BJ (cell line): ENCODE measurements around the gene CBX4. TPM values are rescaled to one million over a fixed set of nuclear protein-coding genes. Genes with fewer than 3 reads are reported as not detected.

Experiments used
- CTCF ChIA-PET: fragments of 350-600 bp; formaldehyde crosslinking; extraction: SDS; loops from one replicate; lab custom pipeline; 2021; ENCODE audit warnings: antibody characterized with exemption, inconsistent platforms; lab: Yijun Ruan, JAX
- POLR2A ChIA-PET: fragments of 300-600 bp; sonication (Branson Sonifier 250); formaldehyde crosslinking; extraction: SDS; loops from one replicate; lab custom pipeline; 2021; ENCODE audit warnings: antibody characterized with exemption; lab: Charles Lee
- DNase-seq: peaks from one replicate; pipeline ENCODE4 v3.0.0-alpha.2; 2011; ENCODE audit warnings: low read depth
- H3K27me3 ChIP-seq: 2 replicates; pipeline ENCODE4 v1.6.0; 2011; ENCODE audit warnings: low read length; ENCODE audit not compliant: control insufficient read depth, insufficient read depth
- H3K36me3 ChIP-seq: 2 replicates; pipeline ENCODE4 v1.5.1; 2011; ENCODE audit warnings: low read length; ENCODE audit not compliant: control insufficient read depth, insufficient read depth
- H3K4me3 ChIP-seq: 2 replicates; pipeline ENCODE4 v1.5.1; 2011; ENCODE audit warnings: low read depth, mild to moderate bottlenecking, control low read depth, low read length
- polyA plus RNA-seq: library from polyadenylated mRNA; depleted of rRNA; stranded (reverse); fragments of >200 nt; gene quantifications from 2 replicates; pipeline ENCODE4 v1.2.3, GENCODE V29; 2011
- TF ChIP-seq, protein P1 (sequence below): IDR thresholded peaks from 2 replicates; pipeline ENCODE4 v1.5.1; 2011; ENCODE audit warnings: low read depth, mild to moderate bottlenecking, control low read depth, inconsistent platforms, low read length, moderate library complexity; ENCODE audit not compliant: insufficient read depth

The CBX4 gene
- polyA plus RNA-seq, 1 experiment, result 10.4 TPM

DNA sequence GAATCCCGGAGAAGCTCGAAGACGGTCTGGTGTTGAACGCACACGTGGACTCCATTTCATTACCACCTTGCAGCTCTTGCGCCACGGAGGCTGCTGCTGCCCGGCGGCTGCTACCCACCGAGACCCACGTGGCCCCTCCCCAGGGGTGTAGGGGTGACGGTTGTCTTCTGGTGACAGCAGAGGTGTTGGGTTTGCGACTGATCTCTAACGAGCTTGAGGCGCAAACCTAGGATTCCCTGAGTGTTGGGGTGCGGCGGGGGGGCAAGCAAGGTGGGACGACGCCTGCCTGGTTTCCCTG, 1.7 kb upstream of the CBX4 start:
- ChIA-PET POLR2A (no interaction called here), CTCF (interaction anchor here (0.8 to 5.6 kb wide), 20 partner anchors 14 to 167 kb away, joined by 3 to 26 read pairs (median 4); partner anchors contain the start of gene CBX8)
- Histone ChIP-seq H3K36me3 (peaks cover 2% of the 10 kb centered on the region; the same call in 1 of the 2 replicates), H3K27me3 (peaks cover 25% of the 10 kb centered on the region), H3K4me3 (no peak overlapping the region)
- no peak for DNase-seq
- TF ChIP-seq, protein P1, sequence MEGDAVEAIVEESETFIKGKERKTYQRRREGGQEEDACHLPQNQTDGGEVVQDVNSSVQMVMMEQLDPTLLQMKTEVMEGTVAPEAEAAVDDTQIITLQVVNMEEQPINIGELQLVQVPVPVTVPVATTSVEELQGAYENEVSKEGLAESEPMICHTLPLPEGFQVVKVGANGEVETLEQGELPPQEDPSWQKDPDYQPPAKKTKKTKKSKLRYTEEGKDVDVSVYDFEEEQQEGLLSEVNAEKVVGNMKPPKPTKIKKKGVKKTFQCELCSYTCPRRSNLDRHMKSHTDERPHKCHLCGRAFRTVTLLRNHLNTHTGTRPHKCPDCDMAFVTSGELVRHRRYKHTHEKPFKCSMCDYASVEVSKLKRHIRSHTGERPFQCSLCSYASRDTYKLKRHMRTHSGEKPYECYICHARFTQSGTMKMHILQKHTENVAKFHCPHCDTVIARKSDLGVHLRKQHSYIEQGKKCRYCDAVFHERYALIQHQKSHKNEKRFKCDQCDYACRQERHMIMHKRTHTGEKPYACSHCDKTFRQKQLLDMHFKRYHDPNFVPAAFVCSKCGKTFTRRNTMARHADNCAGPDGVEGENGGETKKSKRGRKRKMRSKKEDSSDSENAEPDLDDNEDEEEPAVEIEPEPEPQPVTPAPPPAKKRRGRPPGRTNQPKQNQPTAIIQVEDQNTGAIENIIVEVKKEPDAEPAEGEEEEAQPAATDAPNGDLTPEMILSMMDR, result no peak

DNA sequence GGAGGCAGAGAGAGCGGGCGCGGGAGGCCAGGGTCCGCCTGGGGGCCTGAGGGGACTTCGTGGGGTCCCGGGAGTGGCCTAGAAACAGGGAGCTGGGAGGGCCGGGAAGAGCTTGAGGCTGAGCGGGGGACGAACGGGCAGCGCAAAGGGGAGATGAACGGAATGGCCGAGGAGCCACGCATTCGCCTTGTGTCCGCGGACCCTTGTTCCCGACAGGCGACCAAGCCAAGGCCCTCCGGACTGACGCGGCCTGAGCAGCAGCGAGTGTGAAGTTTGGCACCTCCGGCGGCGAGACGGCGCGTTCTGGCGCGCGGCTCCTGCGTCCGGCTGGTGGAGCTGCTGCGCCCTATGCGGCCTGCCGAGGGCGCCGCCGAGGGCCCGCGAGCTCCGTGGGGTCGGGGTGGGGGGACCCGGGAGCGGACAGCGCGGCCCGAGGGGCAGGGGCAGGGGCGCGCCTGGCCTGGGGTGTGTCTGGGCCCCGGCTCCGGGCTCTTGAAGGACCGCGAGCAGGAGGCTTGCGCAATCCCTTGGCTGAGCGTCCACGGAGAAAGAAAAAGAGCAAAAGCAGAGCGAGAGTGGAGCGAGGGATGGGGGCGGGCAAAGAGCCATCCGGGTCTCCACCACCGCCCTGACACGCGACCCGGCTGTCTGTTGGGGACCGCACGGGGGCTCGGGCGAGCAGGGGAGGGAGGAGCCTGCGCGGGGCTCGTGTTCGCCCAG, 1.2 kb upstream of the CBX4 start:
- ChIA-PET CTCF (interaction anchor here (0.6 to 5.6 kb wide), 28 partner anchors 15 to 1540 kb away, joined by 3 to 26 read pairs (median 3); partner anchors contain the start of gene CBX8), POLR2A (no interaction called here)
- Histone ChIP-seq H3K36me3 (peaks cover 5% of the 10 kb centered on the region), H3K4me3 (peak overlapping the region; percentile 57), H3K27me3 (peaks cover 25% of the 10 kb centered on the region)
- TF ChIP-seq, protein P1, result no peak
- no peak for DNase-seq

DNA sequence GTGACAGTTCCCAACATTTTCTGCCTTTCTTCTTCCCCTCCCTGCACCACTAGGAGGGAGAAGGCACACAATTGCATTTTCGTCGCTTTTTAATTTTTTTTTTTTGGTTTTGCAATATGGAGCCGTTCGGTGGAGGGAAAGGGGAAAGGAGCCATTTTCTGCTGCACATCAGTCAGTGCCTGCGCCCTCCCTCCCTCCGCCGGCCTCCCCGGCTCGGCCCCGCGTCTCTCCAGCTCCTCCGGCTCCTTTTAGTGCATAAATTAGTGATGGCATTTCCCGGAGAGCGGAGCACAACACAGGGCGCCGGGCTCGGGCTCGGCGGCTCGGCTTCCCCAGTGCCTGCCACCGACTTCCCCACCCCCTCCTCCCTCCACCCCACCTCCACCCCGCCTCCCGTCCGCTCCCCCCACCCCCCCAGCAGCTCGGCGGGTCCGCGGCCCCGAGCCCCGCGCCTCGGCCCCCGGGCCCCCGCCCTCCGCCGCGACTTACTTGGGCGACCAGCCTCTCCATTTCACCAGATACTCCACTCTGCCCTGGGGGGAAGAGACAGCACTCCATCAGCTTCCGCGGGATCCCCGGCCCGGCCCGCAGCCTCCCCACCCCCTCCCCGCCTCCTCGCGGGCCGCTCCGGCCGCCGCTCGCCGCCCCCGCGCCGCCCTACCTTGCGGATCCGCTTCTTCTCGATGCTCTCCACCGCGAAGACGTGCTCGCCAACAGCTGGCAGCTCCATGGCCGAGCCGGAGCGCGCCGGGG, 542 bp downstream of the CBX4 start:
- CTCF ChIA-PET, result interaction anchor here (0.8 to 3.9 kb wide), 19 partner anchors 9 to 170 kb away, joined by 3 to 26 read pairs (median 4); partner anchors contain the start of gene CBX8
- TF ChIP-seq, protein P1, result peak; percentile 14; the same call in 1 of the 2 replicates
- peaks cover 25% of the 10 kb centered on the region for H3K27me3 ChIP-seq
- DNase-seq, result no peak
- H3K36me3 ChIP-seq, result peaks cover 18% of the 10 kb centered on the region
- H3K4me3 ChIP-seq, result peak overlapping the region; percentile 65
- POLR2A ChIA-PET, result interaction anchor here (0.6 to 1.6 kb wide), 2 partner anchors 42 to 45 kb away, joined by 3 to 9 read pairs; partner anchors contain the start of gene CBX8

DNA sequence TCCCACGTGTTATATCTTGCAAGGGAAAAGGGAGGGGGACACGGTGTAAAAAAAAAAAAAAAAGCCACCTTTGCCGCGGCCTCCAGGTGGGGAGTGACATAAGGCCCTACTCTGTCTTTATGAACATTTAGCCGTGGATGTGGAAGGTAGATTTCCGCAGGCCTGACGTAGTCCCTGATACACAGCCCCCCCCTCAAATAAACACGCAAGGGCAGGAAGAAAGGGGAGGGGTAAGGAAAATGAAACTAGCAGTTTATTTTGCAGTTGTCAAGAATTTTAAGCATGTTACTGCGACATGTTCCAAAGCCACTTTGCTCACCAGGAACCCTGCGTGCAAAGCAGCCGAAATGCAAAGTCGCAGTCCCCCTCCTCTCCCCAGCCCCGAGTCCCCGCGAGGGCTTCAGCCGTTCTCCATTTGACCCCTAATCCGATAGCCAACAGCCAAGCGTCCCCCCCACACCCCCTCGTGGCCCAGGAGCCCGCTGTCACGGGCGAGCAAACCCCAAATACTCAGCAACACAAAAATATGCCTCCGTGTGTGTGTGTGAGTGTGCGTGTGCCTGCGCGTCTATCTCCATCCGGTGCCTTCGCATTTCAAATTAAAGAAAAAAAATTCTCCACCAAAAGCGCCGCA, 1.2 kb downstream of the CBX4 start:
- peaks cover 20% of the 10 kb centered on the region for H3K36me3 ChIP-seq
- TF ChIP-seq, protein P1, result no peak
- DNase-seq, result no peak
- peak overlapping the region; percentile 65 for H3K4me3 ChIP-seq
- CTCF ChIA-PET, result interaction anchor here (0.7 to 2.4 kb wide), 6 partner anchors 10 to 151 kb away, joined by 3 to 10 read pairs (median 3); no protein-coding TSS in a partner anchor
- peaks cover 25% of the 10 kb centered on the region for H3K27me3 ChIP-seq
- POLR2A ChIA-PET, result interaction anchor here (0.6 to 1.6 kb wide), 2 partner anchors 27 to 41 kb away, joined by 3 to 9 read pairs; partner anchors contain the start of gene CBX8
